DOHH2 (cell line): ENCODE data around the gene RPN2.

ENCODE experiments used
- H3F3A ChIP-seq: fragments of 200-600 bp; sonication (generic), shearing (Covaris generic); 2 replicates; pipeline ENCODE4 v1.6.0; 2016; ENCODE audit warnings: antibody characterized with exemption, mild to moderate bottlenecking; ENCODE audit not compliant: control insufficient read depth, insufficient read depth
- H3K27ac ChIP-seq: fragments of 200-600 bp; sonication (generic); 2 replicates; pipeline ENCODE4 v1.5.1; 2014; ENCODE audit warnings: low read depth, mild to moderate bottlenecking, low read length, moderate library complexity
- H3K27me3 ChIP-seq: fragments of 200-600 bp; sonication (generic); 2 replicates; pipeline ENCODE4 v1.6.1; 2014; ENCODE audit warnings: mild to moderate bottlenecking, low read length, mixed read lengths; ENCODE audit not compliant: control insufficient read depth
- H3K36me3 ChIP-seq: fragments of 200-600 bp; sonication (generic); 2 replicates; pipeline ENCODE4 v1.6.1; 2014; ENCODE audit warnings: mild to moderate bottlenecking, low read length, moderate library complexity, mixed read lengths; ENCODE audit not compliant: control insufficient read depth
- H3K4me1 ChIP-seq: fragments of 200-600 bp; sonication (generic); 2 replicates; pipeline ENCODE4 v1.6.1; 2014; ENCODE audit warnings: mild to moderate bottlenecking, low read length, mixed read lengths; ENCODE audit not compliant: control insufficient read depth
- H3K4me2 ChIP-seq: fragments of 200-600 bp; sonication (generic); 2 replicates; pipeline ENCODE4 v1.6.0; 2014; ENCODE audit warnings: mild to moderate bottlenecking, low read length, moderate library complexity
- H3K4me3 ChIP-seq: fragments of 200-600 bp; sonication (generic); 2 replicates; pipeline ENCODE4 v1.5.1; 2014; ENCODE audit warnings: mild to moderate bottlenecking, low read length, mixed read lengths
- H3K79me2 ChIP-seq: fragments of 200-600 bp; sonication (generic); 2 replicates; pipeline ENCODE4 v1.6.1; 2014; ENCODE audit warnings: mild to moderate bottlenecking, low read length, mixed read lengths; ENCODE audit not compliant: control insufficient read depth
- H3K9me2 ChIP-seq: fragments of 200-600 bp; sonication (generic); replicated peaks from 2 replicates; pipeline ENCODE4 v1.6.1; 2014; ENCODE audit warnings: mild to moderate bottlenecking, low read length, mixed read lengths; ENCODE audit not compliant: control insufficient read depth
- H3K9me3 ChIP-seq: fragments of 200-600 bp; sonication (generic); 2 replicates; pipeline ENCODE4 v1.6.1; 2014; ENCODE audit warnings: antibody characterized with exemption, low read length, mixed read lengths; ENCODE audit not compliant: control insufficient read depth, insufficient read depth
- H4K20me1 ChIP-seq: fragments of 200-600 bp; sonication (generic); 2 replicates; pipeline ENCODE4 v1.6.0; 2014; ENCODE audit warnings: low read depth, mild to moderate bottlenecking, antibody characterized with exemption, low read length, moderate library complexity; ENCODE audit not compliant: control insufficient read depth, insufficient read depth
- CTCF ChIP-seq: fragments of 200-600 bp; sonication (generic); IDR thresholded peaks from one replicate; pipeline ENCODE4 v1.5.1; 2014; ENCODE audit warnings: antibody characterized with exemption, mild to moderate bottlenecking, low read depth, low read length; ENCODE audit not compliant: poor library complexity, severe bottlenecking
- EZH2phosphoT487 ChIP-seq: fragments of 200-600 bp; sonication (generic); IDR thresholded peaks from 2 replicates; pipeline ENCODE4 v1.6.1; 2017; ENCODE audit warnings: borderline replicate concordance, mild to moderate bottlenecking, antibody characterized with exemption, low read length, moderate library complexity, mixed read lengths

Gene RPN2

GRCh38 chr20:37277253-37277593 is 98.1 kb downstream of the RPN2 start:
- Histone ChIP-seq H3K9me2 (no peaks in the 10 kb centered on the region), H3K27ac (peak overlapping the region; percentile 52), H3K27me3 (peaks cover 5% of the 10 kb centered on the region; the same call in 1 of the 2 replicates), H3K4me1 (peaks cover 48% of the 10 kb centered on the region), H4K20me1 (no peaks in the 10 kb centered on the region), H3K79me2 (no peaks in the 10 kb centered on the region), H3F3A (peaks cover 10% of the 10 kb centered on the region), H3K9me3 (no peaks in the 10 kb centered on the region), H3K36me3 (no peaks in the 10 kb centered on the region), H3K4me2 (peak overlapping the region; percentile 61), H3K4me3 (peak overlapping the region; percentile 32)
- TF ChIP-seq CTCF, result no peak
- TF ChIP-seq EZH2phosphoT487, result no peak

DNA sequence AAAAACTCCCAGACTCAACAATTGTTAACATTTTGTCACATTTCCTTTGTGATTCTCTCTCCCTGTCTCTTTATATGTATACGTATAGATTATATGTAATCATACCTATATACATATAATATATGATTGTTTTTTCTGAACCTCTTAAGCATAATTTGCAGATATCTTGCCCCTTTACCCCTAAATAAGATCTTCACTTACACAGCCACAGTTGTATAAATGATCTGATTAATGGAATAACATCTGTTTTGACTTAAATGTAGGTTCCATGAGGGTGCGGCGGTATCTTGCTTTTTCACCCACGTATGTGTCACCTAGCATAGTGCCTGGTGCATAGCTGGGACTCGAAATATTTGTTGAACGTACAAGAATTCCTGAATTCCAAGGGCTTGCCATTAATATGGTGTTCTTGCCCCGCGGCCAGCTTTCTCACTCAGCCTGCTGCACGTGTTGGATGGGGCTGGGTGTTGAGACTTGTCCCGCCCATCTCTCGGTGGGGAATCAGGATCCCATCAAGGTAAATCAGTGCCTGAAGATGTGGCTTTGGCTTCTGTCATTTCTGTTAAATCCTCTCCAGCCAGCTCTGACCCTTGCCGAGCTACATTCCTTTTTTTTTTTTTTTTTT is 99.9 kb downstream of the RPN2 start:
- Histone ChIP-seq H3K4me3 (no peak overlapping the region), H3K4me1 (peaks cover 36% of the 10 kb centered on the region), H3K9me3 (no peaks in the 10 kb centered on the region), H3K9me2 (no peaks in the 10 kb centered on the region), H3K36me3 (no peaks in the 10 kb centered on the region), H3K4me2 (no peak overlapping the region), H3K27ac (no peak overlapping the region), H4K20me1 (no peaks in the 10 kb centered on the region), H3K79me2 (no peaks in the 10 kb centered on the region), H3K27me3 (peaks cover 6% of the 10 kb centered on the region; the same call in 1 of the 2 replicates), H3F3A (peaks cover 10% of the 10 kb centered on the region)
- TF ChIP-seq CTCF, result no peak
- no peak for TF ChIP-seq EZH2phosphoT487

GRCh38 chr20:37279820-37280219 is 100.7 kb downstream of the RPN2 start:
- Histone ChIP-seq H3K4me2 (no peak overlapping the region), H3K79me2 (no peaks in the 10 kb centered on the region), H3K27ac (no peak overlapping the region), H3K9me3 (no peaks in the 10 kb centered on the region), H3K4me3 (no peak overlapping the region), H3K27me3 (peaks cover 6% of the 10 kb centered on the region; the same call in 1 of the 2 replicates), H3K4me1 (peaks cover 29% of the 10 kb centered on the region), H3K36me3 (no peaks in the 10 kb centered on the region), H3F3A (peaks cover 6% of the 10 kb centered on the region), H3K9me2 (no peaks in the 10 kb centered on the region), H4K20me1 (no peaks in the 10 kb centered on the region)
- TF ChIP-seq CTCF (no peak), EZH2phosphoT487 (no peak)
